PC-3 (cell line): ENCODE data around the gene HS3ST4.

Experiments used
- CTCF ChIP-seq: fragments of 300-600 bp; sonication (generic); conservative IDR thresholded peaks from 2 replicates; pipeline ENCODE4 v1.5.1; 2017; ENCODE audit warnings: antibody characterized with exemption, low read depth, mild to moderate bottlenecking, low read length
- EZH2 ChIP-seq: fragments of 300-600 bp; sonication (generic); IDR thresholded peaks from one replicate; pipeline ENCODE4 v1.6.1; 2017; ENCODE audit warnings: antibody characterized with exemption, mild to moderate bottlenecking, low read length; ENCODE audit not compliant: unreplicated experiment

- TF ChIP-seq CTCF (no peak), EZH2 (no peak)
Observed at GRCh38 chr16:25845901-25846300, 154.1 kb downstream of the HS3ST4 start.
